ENCODE measurements around the gene ERCC5. TPM values are rescaled to one million over a fixed set of nuclear protein-coding genes. Genes with fewer than 3 reads are reported as not detected.

Gene ERCC5
- total RNA-seq, 1 donor from 2014 or later, result 51.1 TPM

GRCh38 chr13:102868366-102868936 is 22.6 kb downstream of the ERCC5 start:
- H3K4me1 Mint-ChIP-seq (ENCODE audit: low read depth), result peaks cover 17% of the 10 kb centered on the region
- H3K4me3 Mint-ChIP-seq (ENCODE audit: unreplicated experiment), result no peak overlapping the region
- H3K36me3 Mint-ChIP-seq (ENCODE audit: low read depth), result peaks cover 36% of the 10 kb centered on the region
- H3K27me3 Mint-ChIP-seq (ENCODE audit: low read depth), result no peaks in the 10 kb centered on the region
- no peak overlapping the region for H3K27ac Mint-ChIP-seq (ENCODE audit: unreplicated experiment)
- no peak for DNase-seq (ENCODE audit: low spot score)
- TF ChIP-seq CTCF (IDR thresholded peaks at IDR 0.05), result no peak
- no peaks in the 10 kb centered on the region for H3K9me3 Mint-ChIP-seq (ENCODE audit: low read depth)

- Mint-ChIP-seq H3K4me3 (ENCODE audit: unreplicated experiment) (no peak overlapping the region), H3K9me3 (ENCODE audit: low read depth) (no peaks in the 10 kb centered on the region)
Measured at GRCh38 chr13:102869948-102870676, 24.3 kb downstream of the ERCC5 start.

DNA sequence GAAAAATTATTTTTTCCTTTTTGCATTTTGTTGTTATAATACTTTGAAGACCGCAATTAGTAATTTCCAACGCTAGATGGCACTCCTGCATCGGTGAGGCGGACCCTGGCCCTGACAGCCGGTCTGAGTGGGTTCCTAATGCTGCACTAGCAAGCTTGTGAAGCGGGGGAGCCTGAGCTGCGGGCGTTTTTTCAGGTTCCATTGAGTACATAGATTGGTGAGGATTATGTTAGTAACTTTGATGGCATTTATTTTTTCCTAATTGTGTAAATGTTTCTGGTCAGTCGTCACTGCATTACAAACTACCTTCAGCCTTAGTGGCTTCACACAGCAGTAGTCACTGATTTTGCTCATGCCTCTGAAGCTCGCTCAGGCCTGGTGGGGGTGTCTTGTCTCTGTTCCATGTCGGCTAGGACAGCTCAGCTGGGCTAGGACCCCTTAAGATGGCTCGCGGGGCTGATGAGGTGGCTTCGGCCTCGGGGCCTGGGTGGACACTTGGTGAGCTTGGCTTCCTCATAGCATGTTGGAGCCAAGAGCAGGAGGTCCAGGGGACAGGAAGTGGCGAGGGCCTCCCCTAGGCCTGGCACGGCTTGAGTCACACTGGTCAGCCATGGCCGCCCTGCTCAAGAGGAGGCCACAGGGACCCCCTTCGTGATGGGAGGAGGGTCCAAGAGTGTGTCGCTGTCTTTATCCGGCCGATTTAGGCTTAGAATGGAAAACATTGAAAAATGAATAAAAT is 25.0 kb downstream of the ERCC5 start:
- DNase-seq (ENCODE audit: low spot score), result no peak
- Mint-ChIP-seq H3K9me3 (ENCODE audit: low read depth) (no peaks in the 10 kb centered on the region), H3K27me3 (ENCODE audit: low read depth) (no peaks in the 10 kb centered on the region), H3K4me3 (ENCODE audit: unreplicated experiment) (no peak overlapping the region), H3K36me3 (ENCODE audit: low read depth) (peaks cover 36% of the 10 kb centered on the region), H3K4me1 (ENCODE audit: low read depth) (peaks cover 17% of the 10 kb centered on the region), H3K27ac (ENCODE audit: unreplicated experiment) (peak overlapping the region; percentile 45)
- TF ChIP-seq CTCF (IDR thresholded peaks at IDR 0.05), result peak; percentile 95

More at GRCh38 chr13:102869948-102870676, 24.3 kb downstream of the ERCC5 start:
- no peak for DNase-seq (ENCODE audit: low spot score)
- Mint-ChIP-seq H3K27ac (ENCODE audit: unreplicated experiment) (peak overlapping the region; percentile 15), H3K36me3 (ENCODE audit: low read depth) (peaks cover 35% of the 10 kb centered on the region), H3K27me3 (ENCODE audit: low read depth) (no peaks in the 10 kb centered on the region), H3K4me1 (ENCODE audit: low read depth) (peaks cover 17% of the 10 kb centered on the region)
- no peak for TF ChIP-seq CTCF (IDR thresholded peaks at IDR 0.05)

DNA sequence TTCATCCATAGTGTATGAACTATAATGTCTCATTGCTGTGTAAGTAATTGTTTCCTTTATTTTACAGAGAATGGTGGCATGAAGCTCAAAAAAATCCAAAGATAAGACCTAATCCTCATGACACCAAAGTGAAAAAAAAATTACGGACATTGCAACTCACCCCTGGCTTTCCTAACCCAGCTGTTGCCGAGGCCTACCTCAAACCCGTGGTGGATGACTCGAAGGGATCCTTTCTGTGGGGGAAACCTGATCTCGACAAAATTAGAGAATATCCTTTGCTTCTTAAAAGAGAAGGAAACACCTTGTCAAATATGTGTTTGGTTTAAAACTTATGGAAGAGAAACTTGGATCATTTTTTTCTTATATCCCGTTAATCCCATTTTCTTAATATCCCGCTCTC is 26.3 kb downstream of the ERCC5 start:
- Mint-ChIP-seq H3K4me3 (ENCODE audit: unreplicated experiment) (no peak overlapping the region), H3K27me3 (ENCODE audit: low read depth) (no peaks in the 10 kb centered on the region), H3K27ac (ENCODE audit: unreplicated experiment) (no peak overlapping the region), H3K4me1 (ENCODE audit: low read depth) (peaks cover 17% of the 10 kb centered on the region), H3K9me3 (ENCODE audit: low read depth) (no peaks in the 10 kb centered on the region), H3K36me3 (ENCODE audit: low read depth) (peaks cover 42% of the 10 kb centered on the region)
- DNase-seq (ENCODE audit: low spot score), result no peak
- TF ChIP-seq CTCF (IDR thresholded peaks at IDR 0.05), result no peak

DNA sequence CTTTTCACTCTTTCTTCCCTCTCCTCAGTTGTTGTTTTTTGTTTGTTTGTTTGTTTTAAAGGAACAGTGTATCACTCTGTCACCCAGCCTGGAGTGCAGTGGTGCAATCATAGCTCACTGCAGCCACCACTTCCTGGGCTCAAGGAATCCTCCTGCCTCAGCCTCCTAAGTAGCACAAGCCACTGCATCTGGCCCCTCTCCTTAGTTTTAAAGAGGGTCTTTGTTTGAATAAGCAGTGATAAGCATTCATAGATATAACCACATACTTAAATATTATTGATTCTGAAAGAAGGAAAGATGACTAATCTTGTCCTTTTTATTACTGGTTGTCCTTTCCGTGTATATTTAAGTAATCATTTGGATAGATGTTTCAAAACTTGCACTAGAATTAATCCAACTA is 26.7 kb downstream of the ERCC5 start:
- no peak for DNase-seq (ENCODE audit: low spot score)

More for the DNA sequence above, 26.7 kb downstream of the ERCC5 start:
- Mint-ChIP-seq H3K36me3 (ENCODE audit: low read depth) (peaks cover 40% of the 10 kb centered on the region), H3K4me3 (ENCODE audit: unreplicated experiment) (no peak overlapping the region), H3K9me3 (ENCODE audit: low read depth) (no peaks in the 10 kb centered on the region), H3K4me1 (ENCODE audit: low read depth) (peaks cover 17% of the 10 kb centered on the region), H3K27me3 (ENCODE audit: low read depth) (no peaks in the 10 kb centered on the region), H3K27ac (ENCODE audit: unreplicated experiment) (no peak overlapping the region)
- no peak for TF ChIP-seq CTCF (IDR thresholded peaks at IDR 0.05)

Data from chondrocyte (in vitro differentiated cells).